ENCODE results near the gene SLC27A1. TPM values are rescaled to one million over a fixed set of nuclear protein-coding genes. Genes with fewer than 3 reads are reported as not detected.

SLC27A1 gene
- total RNA-seq, 2 donors from 2014 or later: 11.8 to 16.9 TPM

GRCh38 chr19:17483605-17484002 is 13.3 kb downstream of the SLC27A1 start:
- Mint-ChIP-seq H3K9me3 (no peaks in the 10 kb centered on the region), H3K36me3 (ENCODE audit: low read depth) (no peaks in the 10 kb centered on the region)

GRCh38 chr19:17484520-17485185 is 14.3 kb downstream of the SLC27A1 start:
- no peak overlapping the region for H3K4me3 Mint-ChIP-seq
- H3K27ac ChIP-seq (ENCODE audit: low read depth, low read length): no peak overlapping the region
- H3K9me3 Mint-ChIP-seq: no peaks in the 10 kb centered on the region
- no peaks in the 10 kb centered on the region for H3K9me3 ChIP-seq (ENCODE audit: control insufficient read depth, low read length)
- no peak for DNase-seq
- peaks cover 4% of the 10 kb centered on the region for H3K27me3 Mint-ChIP-seq (ENCODE audit: insufficient read depth)
- no peak overlapping the region for H3K9ac ChIP-seq (ENCODE audit: extremely low read depth, low read length, poor library complexity, severe bottlenecking)
- no peaks in the 10 kb centered on the region for H3K4me1 ChIP-seq (ENCODE audit: control insufficient read depth, insufficient read depth, low read length)
- 95 to 98% methylated on average over 4 to 6 of the region's 6 CpGs for WGBS, 2 experiments (ENCODE audit: insufficient coverage in 1 of 2, insufficient read length in 1 of 2)
- no peak overlapping the region for H3K4me3 ChIP-seq (ENCODE audit: low read length)
- H3K36me3 ChIP-seq (ENCODE audit: control insufficient read depth, insufficient read depth, low read length): no peaks in the 10 kb centered on the region
- H3K4me1 Mint-ChIP-seq: peaks cover 7% of the 10 kb centered on the region
- TF ChIP-seq CTCF (conservative IDR thresholded peaks at IDR 0.05): no peak
- no peaks in the 10 kb centered on the region for H3K27me3 ChIP-seq (ENCODE audit: control insufficient read depth, insufficient read depth, low read length, poor library complexity, severe bottlenecking)
- no peak overlapping the region for H3K27ac Mint-ChIP-seq
- H3K36me3 Mint-ChIP-seq (ENCODE audit: low read depth): no peaks in the 10 kb centered on the region

More at GRCh38 chr19:17483605-17484002, 13.3 kb downstream of the SLC27A1 start:
- whole genome bisulfite sequencing, 2 experiments (ENCODE audit: insufficient coverage in 1 of 2, insufficient read length in 1 of 2): 87 to 98% methylated on average over 8 to 10 of the region's 10 CpGs
- no peak overlapping the region for H3K27ac Mint-ChIP-seq
- no peaks in the 10 kb centered on the region for H3K36me3 ChIP-seq (ENCODE audit: control insufficient read depth, insufficient read depth, low read length)
- no peak overlapping the region for H3K4me3 ChIP-seq (ENCODE audit: low read length)
- peaks cover 4% of the 10 kb centered on the region for H3K27me3 Mint-ChIP-seq (ENCODE audit: insufficient read depth)
- H3K4me3 Mint-ChIP-seq: no peak overlapping the region
- no peaks in the 10 kb centered on the region for H3K9me3 ChIP-seq (ENCODE audit: control insufficient read depth, low read length)
- no peak overlapping the region for H3K9ac ChIP-seq (ENCODE audit: extremely low read depth, low read length, poor library complexity, severe bottlenecking)
- no peaks in the 10 kb centered on the region for H3K27me3 ChIP-seq (ENCODE audit: control insufficient read depth, insufficient read depth, low read length, poor library complexity, severe bottlenecking)
- no peaks in the 10 kb centered on the region for H3K4me1 ChIP-seq (ENCODE audit: control insufficient read depth, insufficient read depth, low read length)
- H3K27ac ChIP-seq (ENCODE audit: low read depth, low read length): no peak overlapping the region
- TF ChIP-seq CTCF (conservative IDR thresholded peaks at IDR 0.05): no peak
- H3K4me1 Mint-ChIP-seq: peaks cover 4% of the 10 kb centered on the region
- no peak for DNase-seq

- Histone ChIP-seq H3K27ac (ENCODE audit: low read depth, low read length) (no peak overlapping the region), H3K4me1 (ENCODE audit: control insufficient read depth, insufficient read depth, low read length) (no peaks in the 10 kb centered on the region), H3K9ac (ENCODE audit: extremely low read depth, low read length, poor library complexity, severe bottlenecking) (no peak overlapping the region), H3K4me3 (ENCODE audit: low read length) (no peak overlapping the region), H3K9me3 (ENCODE audit: control insufficient read depth, low read length) (no peaks in the 10 kb centered on the region), H3K27me3 (ENCODE audit: control insufficient read depth, insufficient read depth, low read length, poor library complexity, severe bottlenecking) (no peaks in the 10 kb centered on the region), H3K36me3 (ENCODE audit: control insufficient read depth, insufficient read depth, low read length) (no peaks in the 10 kb centered on the region)
- no peak for DNase-seq
- H3K4me1 Mint-ChIP-seq: peaks cover 7% of the 10 kb centered on the region
- H3K4me3 Mint-ChIP-seq: no peak overlapping the region
- H3K36me3 Mint-ChIP-seq (ENCODE audit: low read depth): no peaks in the 10 kb centered on the region
- H3K27ac Mint-ChIP-seq: no peak overlapping the region
- TF ChIP-seq CTCF (conservative IDR thresholded peaks at IDR 0.05): no peak
- peaks cover 4% of the 10 kb centered on the region for H3K27me3 Mint-ChIP-seq (ENCODE audit: insufficient read depth)
- 96% methylated on average over 43 to 58 of the region's 58 CpGs for WGBS, 2 experiments (ENCODE audit: insufficient coverage in 1 of 2, insufficient read length in 1 of 2)
- no peaks in the 10 kb centered on the region for H3K9me3 Mint-ChIP-seq
Observed at GRCh38 chr19:17486545-17487240, 16.4 kb downstream of the SLC27A1 start.
